K562 (cell line): ENCODE measurements around the gene BORCS5. TPM values are rescaled to one million over a fixed set of nuclear protein-coding genes. Genes with fewer than 3 reads are reported as not detected.

Source experiments
- CEBPB ChIP-seq: fragments of 450-650 bp; IDR thresholded peaks from 2 replicates; pipeline ENCODE4 v1.6.1; 2016; ENCODE audit warnings: missing genetic modification characterization, missing compliant biosample characterization
- ELF2 ChIP-seq: fragments of 250-450 bp; sonication (Bioruptor Pico); IDR thresholded peaks from 2 replicates; pipeline ENCODE4 v1.5.0; 2021; ENCODE audit warnings: mild to moderate bottlenecking
- GATA2 ChIP-seq: sonication (generic); formaldehyde crosslinking; IDR thresholded peaks from 2 replicates; pipeline ENCODE4 v1.4.0; 2020; ENCODE audit warnings: mild to moderate bottlenecking, missing genetic modification reagents
- MAZ ChIP-seq, 2 experiments: fragments of 450-650 bp in 1 of 2; sonication (generic) in 1 of 2; formaldehyde crosslinking; IDR thresholded peaks in 1 of 2; conservative IDR thresholded peaks in 1 of 2; 2 replicates each; pipeline versions ENCODE4 v1.4.0 to v1.5.0; 2020; ENCODE audit warnings: mild to moderate bottlenecking in 1 of 2, missing genetic modification reagents in 1 of 2
- MYBL2 ChIP-seq, 2 experiments: fragments of 450-650 bp in 1 of 2; sonication (generic) in 1 of 2; formaldehyde crosslinking in 1 of 2; IDR thresholded peaks; 2 replicates each; pipeline versions ENCODE4 v1.6.1 to v1.8.1; 2017 to 2022; ENCODE audit warnings: borderline replicate concordance in 1 of 2, inconsistent platforms in 1 of 2, low read depth in 1 of 2, mild to moderate bottlenecking in 1 of 2, missing genetic modification reagents in 1 of 2, moderate library complexity in 1 of 2
- NR2C2 ChIP-seq, 2 experiments: fragments of 200-800 bp in 1 of 2; sonication (Bioruptor generic) in 1 of 2; sonication (generic) in 1 of 2; formaldehyde crosslinking in 1 of 2; IDR thresholded peaks; 2 replicates each; pipeline versions ENCODE4 v1.6.1 to v1.8.0; 2016 to 2022; ENCODE audit warnings: mild to moderate bottlenecking in 1 of 2, missing compliant biosample characterization in 1 of 2, missing genetic modification characterization in 1 of 2, missing genetic modification reagents in 1 of 2
- SETDB1 ChIP-seq: IDR thresholded peaks from one replicate; pipeline ENCODE4 v1.6.1; 2012; ENCODE audit warnings: low read length, control low read depth, inconsistent platforms
- SOX6 ChIP-seq: fragments of 450-650 bp; IDR thresholded peaks from 2 replicates; pipeline ENCODE4 v1.6.1; 2014; ENCODE audit warnings: mild to moderate bottlenecking
- TRIM24 ChIP-seq, 2 experiments: fragments of 450-650 bp; IDR thresholded peaks; 2 replicates each; pipeline ENCODE4 v1.6.1; 2016
- ZNF347 ChIP-seq: fragments of 450-650 bp; formaldehyde crosslinking; IDR thresholded peaks from 2 replicates; pipeline ENCODE4 v1.4.0; 2020; ENCODE audit warnings: low read depth, mild to moderate bottlenecking, moderate library complexity
- polyA plus RNA-seq, 8 experiments: library from polyadenylated mRNA; depleted of rRNA in 4 of 8; stranded (reverse) in 5 of 8; unstranded in 3 of 8; fragments of >200 nt; fragmentation: Nextera tagmentation in 2 of 8; fragmentation: Illumina TruSeq in 1 of 8; extraction: Ambion mirVana in 2 of 8; extraction: Trizol in 1 of 8; gene quantifications; 2 replicates each; pipeline versions ENCODE4 v1.2.1 to v1.2.3, GENCODE V29; 2011 to 2014; ENCODE audit warnings: inconsistent platforms in 1 of 8, missing spikeins in 1 of 8
- total RNA-seq, 7 experiments: library from RNA; depleted of rRNA in 6 of 7; stranded (reverse); fragments of >200 nt in 6 of 7; fragmentation: Illumina TruSeq in 2 of 7; extraction: Trizol in 2 of 7; gene quantifications; 2 replicates each; pipeline versions ENCODE4 v1.2.1 to v1.2.3, GENCODE V29; 2011 to 2021; ENCODE audit warnings: low replicate concordance in 1 of 7
- TF ChIP-seq, protein P1 (sequence below): fragments of 250-450 bp; sonication (Bioruptor Pico); IDR thresholded peaks from 2 replicates; pipeline ENCODE4 v1.5.0; 2022; ENCODE audit warnings: mild to moderate bottlenecking
- TF ChIP-seq, protein P2 (sequence below): fragments of 450-650 bp; IDR thresholded peaks from 2 replicates; pipeline ENCODE4 v1.6.1; 2016
- TF ChIP-seq, protein P3 (sequence below), 2 experiments: fragments of 450-650 bp in 1 of 2; sonication (generic) in 1 of 2; formaldehyde crosslinking in 1 of 2; IDR thresholded peaks; 2 replicates each; pipeline versions ENCODE4 v1.7.1 to v1.9.0; 2016 to 2022; ENCODE audit warnings: inconsistent platforms in 1 of 2, mild to moderate bottlenecking in 1 of 2, missing genetic modification reagents in 1 of 2

The BORCS5 gene
- total and polyA plus RNA-seq, 9 of the 15 experiments (the other 6 are each of a cell fraction or from before 2014, with no cell fraction given), result 0.31 to 12.4 (median 6.6) TPM

DNA sequence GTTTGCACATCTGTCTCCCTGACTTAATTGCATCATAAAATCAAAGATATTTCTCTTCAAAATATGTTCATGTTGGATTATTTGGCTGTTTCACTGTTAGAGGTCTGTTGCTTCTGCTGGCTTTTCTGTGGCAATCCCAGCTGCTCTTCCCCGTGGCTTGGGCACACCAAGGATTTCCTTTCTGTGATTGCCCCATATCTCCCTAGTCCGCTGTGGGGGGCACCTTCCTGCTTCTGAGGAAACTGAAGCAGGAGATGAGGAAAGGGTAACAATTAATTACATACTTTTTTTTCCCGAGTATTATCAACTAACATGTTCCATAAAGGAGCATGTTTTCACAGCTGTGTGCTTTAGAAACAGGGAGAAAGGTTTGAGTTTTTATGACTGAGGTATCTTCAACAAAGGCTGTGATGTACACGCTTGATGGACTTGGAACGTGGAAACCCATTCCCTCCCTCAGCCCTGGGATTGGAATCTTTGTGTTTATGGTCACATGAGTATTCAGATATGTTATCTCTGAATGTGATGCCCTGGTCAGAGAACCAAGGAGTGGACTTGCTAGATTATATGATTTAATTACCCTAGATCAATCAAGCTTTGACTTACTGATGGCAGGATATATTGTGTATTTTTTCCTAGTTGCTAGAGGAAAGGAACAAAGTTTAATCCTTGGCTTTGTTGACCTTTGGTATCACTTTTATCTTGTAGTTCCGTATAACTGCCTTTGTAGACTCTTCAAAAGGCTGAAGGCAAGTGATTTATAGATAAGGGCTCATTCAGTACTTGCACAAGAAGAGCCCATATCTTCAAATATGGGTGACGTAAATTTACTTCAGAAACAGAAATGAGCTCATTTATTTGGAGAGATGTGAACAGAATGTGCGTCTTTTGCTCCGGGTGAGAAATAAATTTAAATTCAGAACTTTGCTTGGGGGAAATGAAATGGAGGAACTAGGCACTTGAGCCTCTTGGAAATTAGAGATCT, 46.7 kb downstream of the BORCS5 start (continued):
- TF ChIP-seq, protein P1, sequence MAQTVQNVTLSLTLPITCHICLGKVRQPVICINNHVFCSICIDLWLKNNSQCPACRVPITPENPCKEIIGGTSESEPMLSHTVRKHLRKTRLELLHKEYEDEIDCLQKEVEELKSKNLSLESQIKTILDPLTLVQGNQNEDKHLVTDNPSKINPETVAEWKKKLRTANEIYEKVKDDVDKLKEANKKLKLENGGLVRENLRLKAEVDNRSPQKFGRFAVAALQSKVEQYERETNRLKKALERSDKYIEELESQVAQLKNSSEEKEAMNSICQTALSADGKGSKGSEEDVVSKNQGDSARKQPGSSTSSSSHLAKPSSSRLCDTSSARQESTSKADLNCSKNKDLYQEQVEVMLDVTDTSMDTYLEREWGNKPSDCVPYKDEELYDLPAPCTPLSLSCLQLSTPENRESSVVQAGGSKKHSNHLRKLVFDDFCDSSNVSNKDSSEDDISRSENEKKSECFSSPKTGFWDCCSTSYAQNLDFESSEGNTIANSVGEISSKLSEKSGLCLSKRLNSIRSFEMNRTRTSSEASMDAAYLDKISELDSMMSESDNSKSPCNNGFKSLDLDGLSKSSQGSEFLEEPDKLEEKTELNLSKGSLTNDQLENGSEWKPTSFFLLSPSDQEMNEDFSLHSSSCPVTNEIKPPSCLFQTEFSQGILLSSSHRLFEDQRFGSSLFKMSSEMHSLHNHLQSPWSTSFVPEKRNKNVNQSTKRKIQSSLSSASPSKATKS (CRISPR knock-in tag), result no peak
- TF ChIP-seq, protein P2, sequence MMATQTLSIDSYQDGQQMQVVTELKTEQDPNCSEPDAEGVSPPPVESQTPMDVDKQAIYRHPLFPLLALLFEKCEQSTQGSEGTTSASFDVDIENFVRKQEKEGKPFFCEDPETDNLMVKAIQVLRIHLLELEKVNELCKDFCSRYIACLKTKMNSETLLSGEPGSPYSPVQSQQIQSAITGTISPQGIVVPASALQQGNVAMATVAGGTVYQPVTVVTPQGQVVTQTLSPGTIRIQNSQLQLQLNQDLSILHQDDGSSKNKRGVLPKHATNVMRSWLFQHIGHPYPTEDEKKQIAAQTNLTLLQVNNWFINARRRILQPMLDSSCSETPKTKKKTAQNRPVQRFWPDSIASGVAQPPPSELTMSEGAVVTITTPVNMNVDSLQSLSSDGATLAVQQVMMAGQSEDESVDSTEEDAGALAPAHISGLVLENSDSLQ, result peak; percentile 65
- TF ChIP-seq SOX6 (peak; percentile 80; the same call in 1 of the 2 replicates), SETDB1 (no peak), NR2C2 (CRISPR knock-in tag; IDR thresholded peaks at IDR 0.05) (no peak), NR2C2 (tag; IDR thresholded peaks at IDR 0.05) (0 out of 2 replicates have a peak, but pooled peaks have one; percentile 32), CEBPB (tag) (peak; percentile 49), ZNF347 (CRISPR knock-in tag) (no peak), ELF2 (no peak), GATA2 (CRISPR knock-in tag) (no peak), MAZ (CRISPR knock-in tag; conservative IDR thresholded peaks at IDR 0.05 in 1 of 2, IDR thresholded peaks at IDR 0.05 in 1 of 2) (no peak), MYBL2 (IDR thresholded peaks at IDR 0.05; ENCODE audit: low read depth) (no peak), MYBL2 (CRISPR knock-in tag; IDR thresholded peaks at IDR 0.05; ENCODE audit: borderline replicate concordance) (no peak), TRIM24 (IDR thresholded peaks at IDR 0.05) (no peak)
- TF ChIP-seq, protein P3, sequence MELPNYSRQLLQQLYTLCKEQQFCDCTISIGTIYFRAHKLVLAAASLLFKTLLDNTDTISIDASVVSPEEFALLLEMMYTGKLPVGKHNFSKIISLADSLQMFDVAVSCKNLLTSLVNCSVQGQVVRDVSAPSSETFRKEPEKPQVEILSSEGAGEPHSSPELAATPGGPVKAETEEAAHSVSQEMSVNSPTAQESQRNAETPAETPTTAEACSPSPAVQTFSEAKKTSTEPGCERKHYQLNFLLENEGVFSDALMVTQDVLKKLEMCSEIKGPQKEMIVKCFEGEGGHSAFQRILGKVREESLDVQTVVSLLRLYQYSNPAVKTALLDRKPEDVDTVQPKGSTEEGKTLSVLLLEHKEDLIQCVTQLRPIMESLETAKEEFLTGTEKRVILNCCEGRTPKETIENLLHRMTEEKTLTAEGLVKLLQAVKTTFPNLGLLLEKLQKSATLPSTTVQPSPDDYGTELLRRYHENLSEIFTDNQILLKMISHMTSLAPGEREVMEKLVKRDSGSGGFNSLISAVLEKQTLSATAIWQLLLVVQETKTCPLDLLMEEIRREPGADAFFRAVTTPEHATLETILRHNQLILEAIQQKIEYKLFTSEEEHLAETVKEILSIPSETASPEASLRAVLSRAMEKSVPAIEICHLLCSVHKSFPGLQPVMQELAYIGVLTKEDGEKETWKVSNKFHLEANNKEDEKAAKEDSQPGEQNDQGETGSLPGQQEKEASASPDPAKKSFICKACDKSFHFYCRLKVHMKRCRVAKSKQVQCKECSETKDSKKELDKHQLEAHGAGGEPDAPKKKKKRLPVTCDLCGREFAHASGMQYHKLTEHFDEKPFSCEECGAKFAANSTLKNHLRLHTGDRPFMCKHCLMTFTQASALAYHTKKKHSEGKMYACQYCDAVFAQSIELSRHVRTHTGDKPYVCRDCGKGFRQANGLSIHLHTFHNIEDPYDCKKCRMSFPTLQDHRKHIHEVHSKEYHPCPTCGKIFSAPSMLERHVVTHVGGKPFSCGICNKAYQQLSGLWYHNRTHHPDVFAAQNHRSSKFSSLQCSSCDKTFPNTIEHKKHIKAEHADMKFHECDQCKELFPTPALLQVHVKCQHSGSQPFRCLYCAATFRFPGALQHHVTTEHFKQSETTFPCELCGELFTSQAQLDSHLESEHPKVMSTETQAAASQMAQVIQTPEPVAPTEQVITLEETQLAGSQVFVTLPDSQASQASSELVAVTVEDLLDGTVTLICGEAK (IDR thresholded peaks at IDR 0.05), result no peak
- TF ChIP-seq, protein P3 (CRISPR knock-in tag; IDR thresholded peaks at IDR 0.05), result no peak
